HG03060 (cell line): ENCODE results near the gene EEFSEC.

Source experiments
- ATAC-seq: cut with Tn5 transposase; IDR thresholded peaks from one replicate; pipeline ENCODE4 v1.9.1; 2021; ENCODE audit warnings: low read depth, moderate number of reproducible peaks; ENCODE audit not compliant: unreplicated experiment

EEFSEC gene

DNA sequence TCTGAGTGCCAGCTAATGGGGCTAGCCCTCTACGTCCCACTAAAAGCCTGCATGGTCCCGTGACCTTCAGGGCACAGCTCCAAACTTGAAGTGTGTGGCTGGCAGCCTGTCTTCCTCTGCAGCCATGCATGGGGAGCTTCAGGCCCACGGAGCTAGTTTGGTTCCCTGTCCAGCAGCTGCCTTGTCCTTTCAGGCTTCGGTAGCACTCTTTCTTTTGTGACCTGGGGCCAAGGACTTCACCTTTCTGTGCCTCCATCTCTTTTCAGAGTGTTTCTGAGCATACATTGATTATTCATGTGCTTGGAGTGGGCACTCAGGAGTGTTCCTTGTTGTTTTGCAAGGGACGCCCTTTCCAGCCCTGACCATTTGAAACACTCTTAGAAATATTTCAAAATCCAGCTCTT, 158.2 kb downstream of the EEFSEC start:
- no peak for ATAC-seq

DNA sequence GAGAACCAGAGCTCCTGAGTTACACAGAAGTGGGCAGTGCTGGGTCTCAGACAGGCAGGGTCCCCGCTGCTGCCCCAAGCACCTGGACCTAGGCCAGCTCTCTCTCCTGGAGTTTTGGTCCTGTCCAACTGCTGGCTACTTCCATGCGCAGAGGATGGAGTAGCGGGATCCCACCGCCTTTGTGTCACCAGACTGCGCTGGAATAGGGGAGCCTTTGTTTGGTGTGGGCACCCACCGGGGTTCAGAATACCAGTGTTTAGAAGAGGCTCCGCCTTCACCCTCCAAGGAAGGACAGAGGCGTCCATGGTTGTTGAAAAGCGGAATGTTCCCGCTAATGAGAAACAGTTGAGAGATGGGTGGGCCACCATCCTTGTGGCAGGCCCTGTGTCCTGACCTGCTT, 159.0 kb downstream of the EEFSEC start:
- ATAC-seq: no peak

GRCh38 chr3:128313071-128313725, 159.9 kb downstream of the EEFSEC start:
- ATAC-seq: no peak

DNA sequence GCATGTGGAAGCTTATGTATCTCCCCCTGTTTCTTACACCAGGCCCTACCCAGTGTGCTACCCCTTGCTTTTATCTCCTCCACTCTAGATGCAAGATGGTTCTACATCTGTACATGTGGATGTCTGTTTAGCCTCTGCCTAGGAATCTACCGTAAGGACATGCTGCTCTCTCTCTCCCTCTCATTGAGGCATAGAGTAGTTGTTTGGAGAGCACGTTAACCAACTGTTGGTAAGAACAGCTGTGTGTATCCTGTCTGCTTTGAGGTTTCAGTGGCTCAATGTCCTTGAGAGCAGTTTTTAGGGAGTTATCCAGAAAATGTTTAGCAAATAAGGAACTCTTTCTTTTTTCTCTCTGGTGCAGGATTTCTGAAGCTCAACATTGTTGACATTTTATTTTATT, 160.7 kb downstream of the EEFSEC start:
- ATAC-seq: no peak

DNA sequence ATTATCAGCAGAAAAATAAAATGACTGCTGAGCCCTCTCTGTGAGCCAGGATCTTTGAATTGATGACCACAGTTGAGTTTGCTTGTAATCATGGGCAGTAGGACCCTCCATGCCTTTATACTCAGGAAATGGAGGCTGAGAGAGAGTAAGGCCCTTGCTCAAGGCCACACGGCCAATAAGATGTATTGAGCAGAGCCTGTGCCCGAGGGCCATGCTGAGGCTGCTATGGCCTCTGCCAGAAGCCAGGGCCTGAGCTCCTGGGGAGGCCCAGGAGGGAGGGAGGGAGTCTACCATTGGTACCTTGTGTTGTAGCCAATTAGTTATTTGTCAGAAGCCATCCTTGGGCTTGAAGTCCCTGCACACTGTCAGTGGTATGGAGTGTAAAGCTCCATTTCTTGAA, 162.0 kb downstream of the EEFSEC start:
- no peak for ATAC-seq

DNA sequence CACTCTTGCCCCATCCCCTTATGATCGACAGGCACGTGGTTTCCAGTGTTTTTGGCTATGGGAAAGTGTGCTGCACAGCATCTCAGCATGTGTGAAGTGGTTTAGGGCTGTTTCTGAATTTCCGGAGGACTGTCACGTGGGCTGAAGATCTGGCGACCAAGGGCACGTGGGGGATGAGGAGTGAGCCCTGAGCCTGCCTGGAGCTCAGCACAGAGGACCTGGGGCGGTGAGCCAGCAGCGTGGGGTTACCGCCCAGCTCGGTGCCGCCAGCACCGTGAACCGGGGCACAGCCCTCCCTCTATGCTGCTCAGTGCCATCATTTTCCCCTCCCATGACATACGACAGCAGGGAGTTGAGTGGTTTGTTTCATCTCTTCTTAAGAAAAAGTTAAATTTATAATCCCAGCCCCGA, 163.2 kb downstream of the EEFSEC start:
- ATAC-seq: no peak

GRCh38 chr3:128317101-128317697, 163.9 kb downstream of the EEFSEC start:
- ATAC-seq: no peak

DNA sequence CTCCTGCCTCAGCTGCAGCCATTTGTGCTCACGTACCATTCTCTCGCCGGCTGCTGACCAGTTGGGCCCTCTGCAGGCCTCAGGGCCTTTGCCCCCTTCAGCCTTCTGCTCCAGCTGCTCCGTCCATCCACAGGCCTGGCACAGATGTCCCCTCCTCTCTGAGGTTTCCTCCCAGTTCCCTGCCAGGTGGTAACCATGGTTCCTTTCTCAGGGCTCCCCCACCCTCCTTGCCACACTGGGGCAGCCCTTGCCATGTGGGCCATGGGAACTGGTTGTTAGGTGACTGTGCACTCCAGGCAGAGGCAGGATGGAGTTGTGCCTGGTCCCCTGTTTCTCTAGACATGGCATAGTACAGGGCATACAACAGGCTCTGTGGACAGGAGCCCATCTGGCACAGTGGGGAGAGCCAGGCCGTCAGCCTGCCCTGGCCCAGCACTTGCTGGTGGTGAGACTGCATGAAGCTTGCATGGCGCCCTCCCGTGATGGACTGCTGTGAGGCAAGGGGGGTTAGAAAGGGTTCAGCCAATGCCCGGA, 164.5 kb downstream of the EEFSEC start:
- no peak for ATAC-seq

DNA sequence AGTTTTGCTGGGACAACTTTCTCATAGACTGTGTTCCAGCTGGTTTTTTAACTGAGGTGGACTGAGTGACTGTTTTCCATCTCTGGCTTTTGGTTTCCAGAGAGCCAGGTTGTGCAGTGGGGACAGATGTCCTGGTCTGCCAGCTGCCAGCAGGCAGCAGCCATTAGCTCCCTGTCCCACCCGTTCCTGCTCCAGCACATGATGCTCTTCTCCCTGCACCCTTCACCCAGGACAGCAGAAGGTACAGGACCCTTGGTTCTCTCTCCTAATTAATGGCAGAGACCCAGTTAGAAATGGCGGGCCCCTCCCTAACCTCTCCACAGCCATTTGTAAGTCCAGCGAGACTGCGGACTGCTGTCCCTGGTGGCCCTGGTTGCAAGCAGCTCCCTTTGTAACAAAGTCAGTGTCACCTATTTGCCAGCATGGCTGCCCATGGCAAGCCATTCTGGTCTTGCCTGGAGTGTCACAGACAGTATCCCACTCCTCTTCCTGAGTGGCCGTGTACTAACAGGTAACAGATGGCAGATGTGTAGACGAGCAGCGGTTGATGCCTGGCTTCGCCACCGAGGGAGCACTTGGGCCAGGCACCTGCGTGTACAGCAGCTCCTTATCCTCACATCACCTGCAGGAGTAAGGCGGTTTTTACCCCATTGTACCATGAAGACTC, 165.1 kb downstream of the EEFSEC start:
- no peak for ATAC-seq

DNA sequence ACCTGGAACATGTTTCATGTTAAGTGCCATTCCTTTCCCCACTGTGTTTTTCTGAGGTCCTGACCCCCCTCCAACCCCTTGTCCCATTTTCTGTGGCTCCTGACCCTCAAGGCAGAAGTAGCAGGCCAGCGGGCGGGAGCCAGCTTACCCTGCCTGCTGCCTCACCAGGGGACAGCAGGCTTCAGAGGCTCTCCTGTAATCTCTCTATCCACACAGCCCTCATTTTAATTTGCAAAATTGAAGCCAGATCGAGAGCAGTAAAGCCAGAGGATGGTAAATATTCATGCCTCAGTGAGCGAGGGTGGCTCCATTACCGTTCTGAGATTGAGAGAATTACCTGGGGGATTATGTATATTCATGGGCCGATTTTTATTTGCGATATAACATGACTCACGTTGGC, 165.8 kb downstream of the EEFSEC start:
- no peak for ATAC-seq

DNA sequence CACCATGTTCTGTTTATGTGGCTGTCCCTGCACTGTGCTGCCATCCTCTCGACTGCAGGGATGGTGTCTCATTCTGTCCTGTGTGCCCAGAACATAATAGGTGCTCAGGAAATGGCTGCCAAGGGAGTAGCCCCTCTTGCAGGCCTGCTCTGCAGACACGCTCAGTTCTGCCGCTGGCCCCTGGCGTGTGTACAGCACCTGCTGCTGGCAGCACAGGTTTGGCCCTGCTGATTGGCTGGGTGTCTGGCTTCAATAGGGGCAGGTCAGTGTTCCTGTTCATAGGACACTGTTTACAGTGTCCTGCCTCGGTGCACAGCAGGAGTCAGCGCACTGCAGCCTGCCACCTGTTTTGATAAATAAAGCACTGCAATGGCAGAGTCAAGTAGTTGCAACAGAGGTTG, 166.5 kb downstream of the EEFSEC start:
- no peak for ATAC-seq

DNA sequence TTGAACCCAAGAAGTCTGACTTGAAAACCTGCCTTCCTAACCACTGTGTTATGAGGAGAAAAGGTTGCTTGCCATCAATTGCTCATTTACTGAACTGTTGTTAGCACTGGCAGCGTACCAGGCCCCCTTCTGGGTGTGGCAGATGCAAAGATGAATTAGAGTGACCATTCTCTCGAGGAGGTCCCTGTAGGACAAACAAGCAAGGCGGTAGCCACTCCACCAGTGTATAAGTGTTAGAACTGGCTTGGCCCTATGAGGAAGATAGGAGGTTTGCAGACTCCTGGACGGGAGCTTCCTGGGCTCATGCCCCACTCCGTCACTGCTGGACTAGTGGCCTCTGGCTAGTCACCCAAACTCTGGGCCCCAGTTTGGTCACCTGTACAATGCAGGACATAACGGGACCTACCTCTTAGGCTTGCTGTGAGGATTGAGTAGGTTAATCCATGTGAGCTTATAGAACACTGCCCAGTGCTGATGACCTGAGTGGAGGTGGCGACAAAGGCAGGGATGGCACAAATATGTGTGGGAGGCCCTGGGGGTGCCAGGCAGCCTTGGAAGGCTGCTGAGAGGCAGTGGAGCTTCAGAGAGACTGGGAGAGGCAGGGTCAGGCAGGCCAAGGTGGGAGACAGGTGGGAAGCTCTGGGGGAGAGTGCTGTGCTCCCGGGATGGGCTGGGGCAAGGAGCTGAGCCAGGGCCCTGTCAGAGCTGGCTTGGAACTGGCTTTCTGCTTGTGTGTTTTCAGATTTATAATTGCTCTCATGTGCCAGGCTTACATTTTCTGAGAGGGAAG, 167.5 kb downstream of the EEFSEC start:
- ATAC-seq: no peak

GRCh38 chr3:128321418-128321817, 168.1 kb downstream of the EEFSEC start:
- no peak for ATAC-seq

- no peak for ATAC-seq
These were observed 169.0 kb downstream of the EEFSEC start for GRCh38 chr3:128322030-128323022.

- ATAC-seq: no peak
These were observed 170.2 kb downstream of the EEFSEC start for GRCh38 chr3:128323206-128324081.

GRCh38 chr3:128324911-128325592, 171.8 kb downstream of the EEFSEC start:
- no peak for ATAC-seq

- no peak for ATAC-seq
These were observed 173.0 kb downstream of the EEFSEC start for GRCh38 chr3:128326051-128326823.
